ENCODE results near the gene KIF25. TPM values are rescaled to one million over a fixed set of nuclear protein-coding genes. Genes with fewer than 3 reads are reported as not detected.
A peak's percentile ranks its signal among the peaks of the same experiment; 100 is the strongest.

Gene KIF25
- total and polyA plus RNA-seq, 8 donors: 0.23 to 0.35 (median 0.26) TPM; not detected in 4

GRCh38 chr6:168087436-168088160, 90.1 kb downstream of the KIF25 start:
- Histone ChIP-seq H3K36me3 (no peaks in the 10 kb centered on the region), H3K4me3 (no peak overlapping the region), H3K4me1 (no peaks in the 10 kb centered on the region), H3K27ac (no peak overlapping the region), H3K27me3 (no peaks in the 10 kb centered on the region), H3K9me3 (no peaks in the 10 kb centered on the region)
- ATAC-seq (no peak), FAIRE-seq (no peak), DNase-seq (peak in 2 of 6 donors; percentile 9 to 33)
- WGBS, 2 donors: 81 to 85% methylated on average over 25 of the region's 25 CpGs
- TF ChIP-seq CTCF (IDR thresholded peaks at IDR 0.05): no peak
- intact Hi-C loops (cut with DNase I): no loop called here

- no peak for TF ChIP-seq CTCF (IDR thresholded peaks at IDR 0.05)
- ATAC-seq: peak in 1 of 4 donors; percentile 37
- Histone ChIP-seq H3K4me1 (no peaks in the 10 kb centered on the region), H3K4me3 (no peak overlapping the region), H3K9me3 (no peaks in the 10 kb centered on the region), H3K27ac (no peak overlapping the region), H3K27me3 (no peaks in the 10 kb centered on the region), H3K36me3 (no peaks in the 10 kb centered on the region)
- DNase-seq: peak in 2 of 6 donors; percentile 11 to 36
- FAIRE-seq: no peak
- intact Hi-C loops (cut with DNase I): no loop called here
- 76 to 79% methylated on average over 19 to 20 of the region's 20 CpGs for WGBS, 2 donors
Observed at GRCh38 chr6:168088161-168089053, 90.9 kb downstream of the KIF25 start.

GRCh38 chr6:168089186-168090063, 92.0 kb downstream of the KIF25 start:
- no peaks in the 10 kb centered on the region for H3K27me3 ChIP-seq
- no peak for FAIRE-seq
- no peak overlapping the region for H3K27ac ChIP-seq
- intact Hi-C loops (cut with DNase I): no loop called here
- peak in 2 of 6 donors; percentile 7 to 57 for DNase-seq
- H3K4me3 ChIP-seq: no peak overlapping the region
- WGBS, 2 donors: 80 to 84% methylated on average over 34 of the region's 34 CpGs
- no peak for ATAC-seq
- H3K36me3 ChIP-seq: no peaks in the 10 kb centered on the region
- no peaks in the 10 kb centered on the region for H3K4me1 ChIP-seq
- TF ChIP-seq CTCF (IDR thresholded peaks at IDR 0.05): no peak
- no peaks in the 10 kb centered on the region for H3K9me3 ChIP-seq

GRCh38 chr6:168090064-168090690, 92.7 kb downstream of the KIF25 start:
- H3K4me1 ChIP-seq: no peaks in the 10 kb centered on the region
- no peaks in the 10 kb centered on the region for H3K36me3 ChIP-seq
- TF ChIP-seq CTCF (IDR thresholded peaks at IDR 0.05): no peak
- FAIRE-seq (no peak), DNase-seq (peak in 2 of 6 donors; percentile 9 to 31), ATAC-seq (no peak)
- H3K4me3 ChIP-seq: no peak overlapping the region
- WGBS, 2 donors: 78 to 88% methylated on average over 16 of the region's 16 CpGs
- H3K27ac ChIP-seq: no peak overlapping the region
- no peaks in the 10 kb centered on the region for H3K9me3 ChIP-seq
- H3K27me3 ChIP-seq: no peaks in the 10 kb centered on the region
- intact Hi-C loops (cut with DNase I): no loop called here

Measured in pancreas (tissue), 10 donors.